Endothelial cell of umbilical vein (primary cell): ENCODE measurements around the gene PTRHD1. TPM values are rescaled to one million over a fixed set of nuclear protein-coding genes. Genes with fewer than 3 reads are reported as not detected.

Experiments used
- BruUV-seq: library from RNA; stranded (reverse); fragments of 400-500 nt; replicated peaks from 2 replicates; lab custom pipeline; 2021; lab: Mats Ljungman, UMichigan
- CTCF ChIA-PET: fragments of 300-600, 350-600 bp; sonication (Branson Sonifier 250); formaldehyde crosslinking; loops from one replicate; lab custom pipeline; 2021; ENCODE audit warnings: antibody characterized with exemption, inconsistent platforms; lab: Charles Lee
- POLR2A ChIA-PET: fragments of 300-600, 350-600 bp; sonication (Branson Sonifier 250); formaldehyde crosslinking; loops from one replicate; lab custom pipeline; 2021; ENCODE audit warnings: antibody characterized with exemption, inconsistent platforms; lab: Charles Lee
- DNase-seq: peaks from one replicate; pipeline ENCODE4 v3.0.0-alpha.2; 2011; ENCODE audit warnings: low read depth, low spot score
- FAIRE-seq: peaks from 2 replicates; lab custom pipeline; 2011; peaks lifted over from hg19 to GRCh38; lab: Jason Lieb, UNC
- H2AFZ ChIP-seq: 2 replicates; pipeline ENCODE4 v1.6.0; 2012; ENCODE audit warnings: low read depth, low read length, control low read depth, inconsistent platforms
- H3K27ac ChIP-seq: 2 replicates; pipeline ENCODE4 v1.5.1; 2011; ENCODE audit warnings: low read depth, mild to moderate bottlenecking, control low read depth, low read length, moderate library complexity; ENCODE audit not compliant: insufficient read depth
- H3K27me3 ChIP-seq, 2 experiments: 2 replicates each; pipeline versions ENCODE4 v1.6.0 to v1.6.1; 2011; ENCODE audit warnings: low read length in 2 of 2, mixed read lengths in 1 of 2; ENCODE audit not compliant: control insufficient read depth in 2 of 2, insufficient read depth in 2 of 2
- H3K36me3 ChIP-seq, 2 experiments: 2 replicates in 1 of 2; 3 replicates in 1 of 2; pipeline ENCODE4 v1.5.1; 2011; ENCODE audit warnings: low read length in 2 of 2, mild to moderate bottlenecking in 1 of 2, moderate library complexity in 1 of 2; ENCODE audit not compliant: control insufficient read depth in 2 of 2, insufficient read depth in 2 of 2; ENCODE audit errors: extremely low read depth in 1 of 2
- H3K4me1 ChIP-seq: 3 replicates; pipeline ENCODE4 v1.5.1; 2011; ENCODE audit warnings: mild to moderate bottlenecking, low read length; ENCODE audit not compliant: control insufficient read depth, insufficient read depth; ENCODE audit errors: extremely low read depth
- H3K4me2 ChIP-seq: 2 replicates; pipeline ENCODE4 v1.6.1; 2011; ENCODE audit warnings: low read length, control low read depth, mixed read lengths; ENCODE audit not compliant: insufficient read depth
- H3K4me3 ChIP-seq, 3 experiments: fragments of 200-600 bp in 1 of 3; sonication (generic), shearing (Covaris generic) in 1 of 3; replicated peaks in 1 of 3; 2 replicates each; pipeline ENCODE4 v1.5.1; 2011 to 2016; ENCODE audit warnings: control low read depth in 3 of 3, low read length in 3 of 3, mild to moderate bottlenecking in 2 of 3, inconsistent platforms in 1 of 3, low read depth in 1 of 3, moderate library complexity in 1 of 3; ENCODE audit not compliant: insufficient read depth in 1 of 3
- H3K79me2 ChIP-seq: 2 replicates; pipeline ENCODE4 v1.6.0; 2012; ENCODE audit warnings: low read length, inconsistent platforms; ENCODE audit not compliant: control insufficient read depth, insufficient read depth
- H3K9ac ChIP-seq: replicated peaks from 2 replicates; pipeline ENCODE3; 2011; ENCODE audit warnings: low read length, control low read depth; ENCODE audit not compliant: insufficient read depth; ENCODE audit errors: extremely low read depth
- H3K9me1 ChIP-seq: replicated peaks from 3 replicates; pipeline ENCODE4 v1.6.0; 2011; ENCODE audit warnings: mild to moderate bottlenecking, low read length; ENCODE audit not compliant: control insufficient read depth, insufficient read depth; ENCODE audit errors: extremely low read depth
- H3K9me3 ChIP-seq: replicated peaks from 2 replicates; pipeline ENCODE4 v1.5.1; 2012; ENCODE audit warnings: low read length, inconsistent platforms; ENCODE audit not compliant: control insufficient read depth, insufficient read depth
- H4K20me1 ChIP-seq: replicated peaks from 2 replicates; pipeline ENCODE3; 2011; ENCODE audit warnings: mild to moderate bottlenecking, low read length; ENCODE audit not compliant: control insufficient read depth, insufficient read depth; ENCODE audit errors: extremely low read depth
- EZH2 ChIP-seq: IDR thresholded peaks from 2 replicates; pipeline ENCODE4 v1.6.1; 2012; ENCODE audit warnings: borderline replicate concordance, low read depth, mild to moderate bottlenecking, moderate library complexity, low read length, inconsistent platforms; ENCODE audit not compliant: severe bottlenecking
- FOS ChIP-seq: IDR thresholded peaks from 2 replicates; pipeline ENCODE4 v1.6.1; 2011; ENCODE audit warnings: mild to moderate bottlenecking, low read length, moderate library complexity, borderline replicate concordance; ENCODE audit not compliant: insufficient read depth
- GATA2 ChIP-seq: IDR thresholded peaks from 2 replicates; pipeline ENCODE4 v1.7.0; 2011; ENCODE audit warnings: low read depth, mild to moderate bottlenecking, moderate library complexity, mixed read lengths, low read length; ENCODE audit not compliant: insufficient read length, insufficient read depth
- JUN ChIP-seq: IDR thresholded peaks from 2 replicates; pipeline ENCODE4 v1.6.1; 2011; ENCODE audit warnings: borderline replicate concordance, low read depth; ENCODE audit not compliant: insufficient read length, insufficient read depth
- MYC ChIP-seq: IDR thresholded peaks from one replicate; pipeline ENCODE4 v1.6.1; 2011; ENCODE audit warnings: mild to moderate bottlenecking, low read depth, low read length
- POLR2A ChIP-seq: IDR thresholded peaks from 2 replicates; pipeline ENCODE4 v1.6.1; 2012; ENCODE audit warnings: low read depth, mild to moderate bottlenecking, control low read depth, low read length
- POLR2AphosphoS5 ChIP-seq: IDR thresholded peaks from 2 replicates; pipeline ENCODE4 v1.6.1; 2012; ENCODE audit warnings: low read depth, mild to moderate bottlenecking, control low read depth, low read length, moderate library complexity; ENCODE audit not compliant: insufficient read depth
- dilution Hi-C: fragments of 300-500 bp; cut with MboI; formaldehyde crosslinking; loops from one replicate; pipeline ENCODE4 v1.15.0; 2019; ENCODE audit warnings: low sequenced_read_pairs; ENCODE audit not compliant: extremely low pct_ligation_motif_present
- intact Hi-C: fragments of 100-400 bp; cut with micrococcal nuclease; formaldehyde crosslinking; loops from one replicate; pipeline ENCODE4 v1.10.0; 2022
- polyA plus RNA-seq, 4 experiments: library from polyadenylated mRNA; depleted of rRNA in 3 of 4; stranded (reverse) in 3 of 4; unstranded in 1 of 4; fragments of >200 nt; gene quantifications; 2 replicates each; pipeline versions ENCODE4 v1.2.1 to v1.2.3, GENCODE V29; 2011 to 2012; ENCODE audit warnings: missing spikeins in 1 of 4
- total RNA-seq: library from RNA; stranded (reverse); gene quantifications from 2 replicates; pipeline ENCODE4 v1.2.3, GENCODE V29; 2021
- TF ChIP-seq, protein P1 (sequence below): IDR thresholded peaks from 2 replicates; pipeline ENCODE4 v1.6.1; 2011; ENCODE audit not compliant: insufficient read depth, insufficient read length
- TF ChIP-seq, protein P2 (sequence below), 2 donors: IDR thresholded peaks; 1 replicate in 1 of 2; 2 replicates in 1 of 2; pipeline ENCODE4 v1.5.1; 2011; ENCODE audit warnings: low read length in 2 of 2, mild to moderate bottlenecking in 2 of 2, moderate library complexity in 2 of 2, control low read depth in 1 of 2, inconsistent platforms in 1 of 2, low read depth in 1 of 2; ENCODE audit not compliant: insufficient read depth in 1 of 2; ENCODE audit errors: extremely low read depth in 1 of 2

Gene PTRHD1
- total and polyA plus RNA-seq, 2 donors (not counting 3 experiments of a cell fraction or from before 2014, with no cell fraction given) = 41.1 to 68.8 TPM

DNA sequence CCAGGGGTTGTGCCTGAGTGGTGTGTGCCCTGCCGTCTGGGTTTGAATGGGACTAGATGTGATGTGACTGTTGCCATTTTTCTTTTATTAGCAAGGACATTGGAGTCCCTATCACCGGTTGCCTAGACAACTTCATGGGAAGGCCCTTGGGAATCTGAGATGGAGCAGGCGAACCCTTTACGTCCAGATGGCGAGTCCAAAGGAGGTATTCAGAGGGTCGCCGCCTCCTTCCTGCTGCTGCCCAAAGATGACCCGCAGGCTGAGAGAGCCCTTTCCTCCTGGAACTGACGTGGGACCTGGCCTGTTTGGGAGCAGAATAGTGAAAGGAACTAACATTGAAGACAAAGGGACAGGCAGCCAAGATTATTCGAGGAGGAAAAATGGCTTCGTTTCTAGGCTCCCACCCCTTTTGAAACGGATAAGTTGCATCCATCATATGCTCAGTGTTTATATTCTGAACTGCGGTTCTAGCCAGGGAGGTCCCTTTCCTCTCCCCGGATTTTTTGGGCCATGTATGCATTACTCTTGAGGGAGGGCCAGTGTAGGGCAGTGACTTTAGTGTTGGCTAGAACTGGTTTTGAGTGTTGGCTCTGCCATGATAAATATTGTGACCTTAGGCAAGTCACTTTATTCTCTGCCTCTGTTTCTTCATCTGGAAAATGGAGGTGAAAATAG is 707 bp upstream of the PTRHD1 start:
- Histone ChIP-seq H3K9me3 (no peaks in the 10 kb centered on the region), H3K4me1 (peaks cover 20% of the 10 kb centered on the region), H4K20me1 (no peaks in the 10 kb centered on the region), H3K4me2 (peak overlapping the region; percentile 98), H3K36me3 (no peaks in the 10 kb centered on the region), H3K9ac (peak overlapping the region; percentile 92), H3K9me1 (no peaks in the 10 kb centered on the region), H3K27ac (peak overlapping the region; percentile 81), H3K4me3 (peak overlapping the region; percentile 57 to 82 (median 61)), H2AFZ (peak overlapping the region; percentile 75), H3K27me3 (no peaks in the 10 kb centered on the region), H3K79me2 (peaks cover 52% of the 10 kb centered on the region)
- no peak for TF ChIP-seq MYC
- TF ChIP-seq, protein P1, sequence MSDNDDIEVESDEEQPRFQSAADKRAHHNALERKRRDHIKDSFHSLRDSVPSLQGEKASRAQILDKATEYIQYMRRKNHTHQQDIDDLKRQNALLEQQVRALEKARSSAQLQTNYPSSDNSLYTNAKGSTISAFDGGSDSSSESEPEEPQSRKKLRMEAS = no peak
- TF ChIP-seq, protein P2, sequence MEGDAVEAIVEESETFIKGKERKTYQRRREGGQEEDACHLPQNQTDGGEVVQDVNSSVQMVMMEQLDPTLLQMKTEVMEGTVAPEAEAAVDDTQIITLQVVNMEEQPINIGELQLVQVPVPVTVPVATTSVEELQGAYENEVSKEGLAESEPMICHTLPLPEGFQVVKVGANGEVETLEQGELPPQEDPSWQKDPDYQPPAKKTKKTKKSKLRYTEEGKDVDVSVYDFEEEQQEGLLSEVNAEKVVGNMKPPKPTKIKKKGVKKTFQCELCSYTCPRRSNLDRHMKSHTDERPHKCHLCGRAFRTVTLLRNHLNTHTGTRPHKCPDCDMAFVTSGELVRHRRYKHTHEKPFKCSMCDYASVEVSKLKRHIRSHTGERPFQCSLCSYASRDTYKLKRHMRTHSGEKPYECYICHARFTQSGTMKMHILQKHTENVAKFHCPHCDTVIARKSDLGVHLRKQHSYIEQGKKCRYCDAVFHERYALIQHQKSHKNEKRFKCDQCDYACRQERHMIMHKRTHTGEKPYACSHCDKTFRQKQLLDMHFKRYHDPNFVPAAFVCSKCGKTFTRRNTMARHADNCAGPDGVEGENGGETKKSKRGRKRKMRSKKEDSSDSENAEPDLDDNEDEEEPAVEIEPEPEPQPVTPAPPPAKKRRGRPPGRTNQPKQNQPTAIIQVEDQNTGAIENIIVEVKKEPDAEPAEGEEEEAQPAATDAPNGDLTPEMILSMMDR (IDR thresholded peaks at IDR 0.05; ENCODE audit: extremely low read depth in 1 of 2, insufficient read depth in 1 of 2, low read depth in 1 of 2, low read length in 2 of 2) = no peak
- no peak for TF ChIP-seq POLR2AphosphoS5
- no peak for TF ChIP-seq FOS
- TF ChIP-seq GATA2 = no peak
- TF ChIP-seq EZH2 = no peak
- no peak for TF ChIP-seq JUN
- no peak for TF ChIP-seq POLR2A
- POLR2A ChIA-PET = interaction anchor here (1.2 kb wide), 1 partner anchor 17 kb away, joined by 4 read pairs; no protein-coding TSS in a partner anchor
- peak; percentile 68 for DNase-seq
- BruUV-seq = TSS peak; percentile 59
- peak; percentile 67 for FAIRE-seq
- CTCF ChIA-PET = interaction anchor here (0.9 to 2.0 kb wide), 10 partner anchors 11 to 383 kb away, joined by 3 to 18 read pairs (median 3); no protein-coding TSS in a partner anchor
- dilution Hi-C loops (no loop called here), intact Hi-C loops (loop anchor here (1.0 to 5.0 kb wide), 7 partner anchors 15 to 373 kb away; partner anchors contain the start of gene NCOA1)
